Measurements from ENCODE around the gene CADPS2.

GRCh38 chr7:122407195-122407594 lies 479.1 kb downstream of the CADPS2 start:
- TF ChIP-seq, protein P1, sequence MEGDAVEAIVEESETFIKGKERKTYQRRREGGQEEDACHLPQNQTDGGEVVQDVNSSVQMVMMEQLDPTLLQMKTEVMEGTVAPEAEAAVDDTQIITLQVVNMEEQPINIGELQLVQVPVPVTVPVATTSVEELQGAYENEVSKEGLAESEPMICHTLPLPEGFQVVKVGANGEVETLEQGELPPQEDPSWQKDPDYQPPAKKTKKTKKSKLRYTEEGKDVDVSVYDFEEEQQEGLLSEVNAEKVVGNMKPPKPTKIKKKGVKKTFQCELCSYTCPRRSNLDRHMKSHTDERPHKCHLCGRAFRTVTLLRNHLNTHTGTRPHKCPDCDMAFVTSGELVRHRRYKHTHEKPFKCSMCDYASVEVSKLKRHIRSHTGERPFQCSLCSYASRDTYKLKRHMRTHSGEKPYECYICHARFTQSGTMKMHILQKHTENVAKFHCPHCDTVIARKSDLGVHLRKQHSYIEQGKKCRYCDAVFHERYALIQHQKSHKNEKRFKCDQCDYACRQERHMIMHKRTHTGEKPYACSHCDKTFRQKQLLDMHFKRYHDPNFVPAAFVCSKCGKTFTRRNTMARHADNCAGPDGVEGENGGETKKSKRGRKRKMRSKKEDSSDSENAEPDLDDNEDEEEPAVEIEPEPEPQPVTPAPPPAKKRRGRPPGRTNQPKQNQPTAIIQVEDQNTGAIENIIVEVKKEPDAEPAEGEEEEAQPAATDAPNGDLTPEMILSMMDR (conservative IDR thresholded peaks at IDR 0.05; ENCODE audit: low read length) = no peak
- no peak for TF ChIP-seq EZH2phosphoT487 (IDR thresholded peaks at IDR 0.05; ENCODE audit: borderline replicate concordance)

Data from Loucy (cell line).